PC-9 (cell line): ENCODE results near the gene TBCE.
"Not testable (repeated sequence)": the region's sequence is repeated elsewhere in the genome, so short reads cannot be mapped to it uniquely, and the experiment has no call there.

Experiments used
- EZH2 ChIP-seq: fragments of 200-600 bp; sonication (generic); IDR thresholded peaks from 2 replicates; pipeline ENCODE4 v1.8.0; 2017; ENCODE audit warnings: antibody characterized with exemption, low read depth
- TF ChIP-seq, protein P1 (sequence below): fragments of 200-600 bp; sonication (generic); conservative IDR thresholded peaks from 2 replicates; pipeline ENCODE4 v1.6.1; 2017; ENCODE audit warnings: mixed run types, antibody characterized with exemption, mild to moderate bottlenecking, moderate library complexity

DNA sequence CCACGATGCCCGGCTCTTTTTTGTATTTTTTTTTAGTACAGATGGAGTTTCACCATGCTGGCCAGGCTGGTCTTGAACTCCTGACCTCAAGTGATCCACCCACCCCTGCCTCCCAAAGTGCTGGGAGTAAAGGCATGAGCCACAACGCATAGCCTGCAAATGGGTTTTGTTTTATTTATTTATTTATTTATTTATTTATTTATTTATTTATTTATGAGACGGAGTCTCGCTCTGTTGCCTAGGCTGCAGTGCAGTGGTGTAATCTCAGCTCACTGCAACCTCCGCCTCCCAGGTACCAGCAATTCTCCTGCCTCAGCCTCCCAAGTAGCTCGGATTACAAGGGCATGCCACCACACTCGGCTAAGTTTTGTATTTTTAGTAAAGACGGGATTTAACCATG, 3.0 kb upstream of the TBCE start:
- TF ChIP-seq, protein P1, sequence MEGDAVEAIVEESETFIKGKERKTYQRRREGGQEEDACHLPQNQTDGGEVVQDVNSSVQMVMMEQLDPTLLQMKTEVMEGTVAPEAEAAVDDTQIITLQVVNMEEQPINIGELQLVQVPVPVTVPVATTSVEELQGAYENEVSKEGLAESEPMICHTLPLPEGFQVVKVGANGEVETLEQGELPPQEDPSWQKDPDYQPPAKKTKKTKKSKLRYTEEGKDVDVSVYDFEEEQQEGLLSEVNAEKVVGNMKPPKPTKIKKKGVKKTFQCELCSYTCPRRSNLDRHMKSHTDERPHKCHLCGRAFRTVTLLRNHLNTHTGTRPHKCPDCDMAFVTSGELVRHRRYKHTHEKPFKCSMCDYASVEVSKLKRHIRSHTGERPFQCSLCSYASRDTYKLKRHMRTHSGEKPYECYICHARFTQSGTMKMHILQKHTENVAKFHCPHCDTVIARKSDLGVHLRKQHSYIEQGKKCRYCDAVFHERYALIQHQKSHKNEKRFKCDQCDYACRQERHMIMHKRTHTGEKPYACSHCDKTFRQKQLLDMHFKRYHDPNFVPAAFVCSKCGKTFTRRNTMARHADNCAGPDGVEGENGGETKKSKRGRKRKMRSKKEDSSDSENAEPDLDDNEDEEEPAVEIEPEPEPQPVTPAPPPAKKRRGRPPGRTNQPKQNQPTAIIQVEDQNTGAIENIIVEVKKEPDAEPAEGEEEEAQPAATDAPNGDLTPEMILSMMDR, result not testable (repeated sequence)
- TF ChIP-seq EZH2, result not testable (repeated sequence)
